SK-N-SH treated with all-trans-retinoic acid at 6 μM for 48 hours (cell line): ENCODE data around the gene BLVRB.

Experiments used
- ATAC-seq: fragments of 200-7000 bp; cut with Tn5 transposase; 3 replicates; pipeline ENCODE4 v1.9.1; 2020; ENCODE audit warnings: mild to moderate bottlenecking, moderate library complexity
- ARNTL ChIP-seq: fragments of 450-650 bp; formaldehyde crosslinking; IDR thresholded peaks from 2 replicates; pipeline ENCODE4 v1.5.0; 2020; ENCODE audit warnings: low read depth, mild to moderate bottlenecking, moderate library complexity, borderline replicate concordance
- BACH2 ChIP-seq: fragments of 250-450 bp; sonication (Bioruptor Pico); IDR thresholded peaks from 2 replicates; pipeline ENCODE4 v1.9.0; 2021; ENCODE audit warnings: mild to moderate bottlenecking, borderline replicate concordance
- CREB5 ChIP-seq: fragments of 250-450 bp; sonication (Bioruptor Pico); IDR thresholded peaks from 2 replicates; pipeline ENCODE4 v1.5.1; 2020; ENCODE audit warnings: low read depth, mild to moderate bottlenecking, moderate library complexity
- CSDC2 ChIP-seq: fragments of 250-450 bp; sonication (Bioruptor Pico); IDR thresholded peaks from 2 replicates; pipeline ENCODE4 v1.5.0; 2020; ENCODE audit warnings: mild to moderate bottlenecking, moderate library complexity
- ESRRG ChIP-seq: fragments of 250-450 bp; sonication (Bioruptor Pico); IDR thresholded peaks from 2 replicates; pipeline ENCODE4 v1.6.1; 2021; ENCODE audit warnings: mild to moderate bottlenecking
- GLIS3 ChIP-seq: fragments of 250-450 bp; sonication (Bioruptor Pico); IDR thresholded peaks from 2 replicates; pipeline ENCODE4 v1.5.0; 2020; ENCODE audit warnings: mild to moderate bottlenecking, moderate library complexity
- ISL1 ChIP-seq: fragments of 250-450 bp; sonication (Bioruptor Pico); IDR thresholded peaks from 2 replicates; pipeline ENCODE4 v2.1.2; 2022; ENCODE audit warnings: mild to moderate bottlenecking, moderate library complexity
- RARB ChIP-seq: fragments of 250-450 bp; sonication (Bioruptor Pico); IDR thresholded peaks from 2 replicates; pipeline ENCODE4 v1.8.0; 2021; ENCODE audit warnings: mild to moderate bottlenecking, moderate library complexity
- SNAI2 ChIP-seq: fragments of 250-450 bp; sonication (Bioruptor Pico); IDR thresholded peaks from 2 replicates; pipeline ENCODE4 v1.5.0; 2020; ENCODE audit warnings: mild to moderate bottlenecking, moderate library complexity
- TCF4 ChIP-seq: fragments of 250-450 bp; sonication (Bioruptor Pico); IDR thresholded peaks from 2 replicates; pipeline ENCODE4 v1.8.0; 2021; ENCODE audit warnings: mild to moderate bottlenecking, moderate library complexity, borderline replicate concordance
- TOX ChIP-seq: fragments of 250-450 bp; sonication (Bioruptor Pico); IDR thresholded peaks from 2 replicates; pipeline ENCODE4 v1.8.0; 2021; ENCODE audit warnings: mild to moderate bottlenecking, moderate library complexity, borderline replicate concordance
- TSHZ2 ChIP-seq: fragments of 250-450 bp; sonication (Bioruptor Pico); IDR thresholded peaks from 2 replicates; pipeline ENCODE4 v1.5.0; 2020; ENCODE audit warnings: mild to moderate bottlenecking, moderate library complexity
- ZC3H10 ChIP-seq: fragments of 250-450 bp; sonication (Bioruptor Pico); IDR thresholded peaks from 2 replicates; pipeline ENCODE4 v1.5.1; 2021; ENCODE audit warnings: mild to moderate bottlenecking, moderate library complexity
- ZFP3 ChIP-seq: fragments of 250-450 bp; sonication (Bioruptor Pico); IDR thresholded peaks from 2 replicates; pipeline ENCODE4 v1.5.0; 2020; ENCODE audit warnings: mild to moderate bottlenecking, moderate library complexity
- ZFP30 ChIP-seq: fragments of 450-650 bp; formaldehyde crosslinking; IDR thresholded peaks from 2 replicates; pipeline ENCODE4 v1.5.0; 2022; ENCODE audit warnings: mild to moderate bottlenecking, moderate library complexity
- ZNF565 ChIP-seq: fragments of 450-650 bp; formaldehyde crosslinking; conservative IDR thresholded peaks from 2 replicates; pipeline ENCODE4 v1.5.0; 2020; ENCODE audit warnings: low read depth, mild to moderate bottlenecking, moderate library complexity
- ZNF70 ChIP-seq: fragments of 450-650 bp; formaldehyde crosslinking; IDR thresholded peaks from 2 replicates; pipeline ENCODE4 v1.5.0; 2020; ENCODE audit warnings: mild to moderate bottlenecking, moderate library complexity
- ZNF8 ChIP-seq: fragments of 450-650 bp; formaldehyde crosslinking; IDR thresholded peaks from 2 replicates; pipeline ENCODE4 v1.5.0; 2020; ENCODE audit warnings: mild to moderate bottlenecking, moderate library complexity
- TF ChIP-seq, protein P1 (sequence below): fragments of 250-450 bp; sonication (Bioruptor Pico); IDR thresholded peaks from 2 replicates; pipeline ENCODE4 v1.8.0; 2020; ENCODE audit warnings: mild to moderate bottlenecking, moderate library complexity, borderline replicate concordance
- TF ChIP-seq, protein P2 (sequence below): fragments of 250-450 bp; sonication (Bioruptor Pico); IDR thresholded peaks from 2 replicates; pipeline ENCODE4 v1.5.1; 2021; ENCODE audit warnings: mild to moderate bottlenecking, moderate library complexity
- TF ChIP-seq, protein P3 (sequence below): fragments of 250-450 bp; sonication (Bioruptor Pico); IDR thresholded peaks from 2 replicates; pipeline ENCODE4 v1.8.0; 2021; ENCODE audit warnings: low read depth, mild to moderate bottlenecking, moderate library complexity, borderline replicate concordance

BLVRB gene

GRCh38 chr19:40503320-40503695 lies 37.8 kb upstream of the BLVRB start:
- TF ChIP-seq ZNF565 (CRISPR knock-in tag) (no peak), ZC3H10 (CRISPR knock-in tag) (no peak), ARNTL (CRISPR knock-in tag) (no peak), ZNF70 (CRISPR knock-in tag) (no peak), ISL1 (CRISPR knock-in tag) (no peak), TOX (no peak), TCF4 (CRISPR knock-in tag) (no peak), TSHZ2 (CRISPR knock-in tag) (no peak), SNAI2 (CRISPR knock-in tag) (no peak), GLIS3 (CRISPR knock-in tag) (no peak), ZFP30 (CRISPR knock-in tag) (no peak), RARB (CRISPR knock-in tag) (no peak), ZFP3 (no peak), BACH2 (CRISPR knock-in tag) (no peak), CREB5 (CRISPR knock-in tag) (no peak)
- TF ChIP-seq, protein P1, sequence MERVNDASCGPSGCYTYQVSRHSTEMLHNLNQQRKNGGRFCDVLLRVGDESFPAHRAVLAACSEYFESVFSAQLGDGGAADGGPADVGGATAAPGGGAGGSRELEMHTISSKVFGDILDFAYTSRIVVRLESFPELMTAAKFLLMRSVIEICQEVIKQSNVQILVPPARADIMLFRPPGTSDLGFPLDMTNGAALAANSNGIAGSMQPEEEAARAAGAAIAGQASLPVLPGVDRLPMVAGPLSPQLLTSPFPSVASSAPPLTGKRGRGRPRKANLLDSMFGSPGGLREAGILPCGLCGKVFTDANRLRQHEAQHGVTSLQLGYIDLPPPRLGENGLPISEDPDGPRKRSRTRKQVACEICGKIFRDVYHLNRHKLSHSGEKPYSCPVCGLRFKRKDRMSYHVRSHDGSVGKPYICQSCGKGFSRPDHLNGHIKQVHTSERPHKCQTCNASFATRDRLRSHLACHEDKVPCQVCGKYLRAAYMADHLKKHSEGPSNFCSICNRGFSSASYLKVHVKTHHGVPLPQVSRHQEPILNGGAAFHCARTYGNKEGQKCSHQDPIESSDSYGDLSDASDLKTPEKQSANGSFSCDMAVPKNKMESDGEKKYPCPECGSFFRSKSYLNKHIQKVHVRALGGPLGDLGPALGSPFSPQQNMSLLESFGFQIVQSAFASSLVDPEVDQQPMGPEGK (CRISPR knock-in tag), result no peak
- no peak for ATAC-seq

- no peak for ATAC-seq
- TF ChIP-seq, protein P2, sequence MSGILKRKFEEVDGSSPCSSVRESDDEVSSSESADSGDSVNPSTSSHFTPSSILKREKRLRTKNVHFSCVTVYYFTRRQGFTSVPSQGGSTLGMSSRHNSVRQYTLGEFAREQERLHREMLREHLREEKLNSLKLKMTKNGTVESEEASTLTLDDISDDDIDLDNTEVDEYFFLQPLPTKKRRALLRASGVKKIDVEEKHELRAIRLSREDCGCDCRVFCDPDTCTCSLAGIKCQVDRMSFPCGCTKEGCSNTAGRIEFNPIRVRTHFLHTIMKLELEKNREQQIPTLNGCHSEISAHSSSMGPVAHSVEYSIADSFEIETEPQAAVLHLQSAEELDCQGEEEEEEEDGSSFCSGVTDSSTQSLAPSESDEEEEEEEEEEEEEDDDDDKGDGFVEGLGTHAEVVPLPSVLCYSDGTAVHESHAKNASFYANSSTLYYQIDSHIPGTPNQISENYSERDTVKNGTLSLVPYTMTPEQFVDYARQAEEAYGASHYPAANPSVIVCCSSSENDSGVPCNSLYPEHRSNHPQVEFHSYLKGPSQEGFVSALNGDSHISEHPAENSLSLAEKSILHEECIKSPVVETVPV, result no peak
- TF ChIP-seq ISL1 (CRISPR knock-in tag) (no peak), CSDC2 (no peak), BACH2 (CRISPR knock-in tag) (no peak), CREB5 (CRISPR knock-in tag) (no peak), ZFP3 (no peak), ZNF70 (CRISPR knock-in tag) (no peak), TCF4 (CRISPR knock-in tag) (no peak), ESRRG (no peak), ARNTL (CRISPR knock-in tag) (no peak), TOX (no peak), ZNF8 (CRISPR knock-in tag) (no peak)
- TF ChIP-seq, protein P1 (CRISPR knock-in tag), result no peak
- TF ChIP-seq, protein P3, sequence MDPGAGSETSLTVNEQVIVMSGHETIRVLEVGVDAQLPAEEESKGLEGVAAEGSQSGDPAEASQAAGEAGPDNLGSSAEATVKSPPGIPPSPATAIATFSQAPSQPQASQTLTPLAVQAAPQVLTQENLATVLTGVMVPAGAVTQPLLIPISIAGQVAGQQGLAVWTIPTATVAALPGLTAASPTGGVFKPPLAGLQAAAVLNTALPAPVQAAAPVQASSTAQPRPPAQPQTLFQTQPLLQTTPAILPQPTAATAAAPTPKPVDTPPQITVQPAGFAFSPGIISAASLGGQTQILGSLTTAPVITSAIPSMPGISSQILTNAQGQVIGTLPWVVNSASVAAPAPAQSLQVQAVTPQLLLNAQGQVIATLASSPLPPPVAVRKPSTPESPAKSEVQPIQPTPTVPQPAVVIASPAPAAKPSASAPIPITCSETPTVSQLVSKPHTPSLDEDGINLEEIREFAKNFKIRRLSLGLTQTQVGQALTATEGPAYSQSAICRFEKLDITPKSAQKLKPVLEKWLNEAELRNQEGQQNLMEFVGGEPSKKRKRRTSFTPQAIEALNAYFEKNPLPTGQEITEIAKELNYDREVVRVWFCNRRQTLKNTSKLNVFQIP (CRISPR knock-in tag), result no peak
These were observed 37.2 kb upstream of the BLVRB start for GRCh38 chr19:40502647-40503319.
